PC-3 (cell line): Measurements from ENCODE around the gene LNX1. TPM values are rescaled to one million over a fixed set of nuclear protein-coding genes. Genes with fewer than 3 reads are reported as not detected.

Experiments
- ATAC-seq: fragments of 200-7000 bp; cut with Tn5 transposase; 2 replicates; pipeline ENCODE4 v1.9.1; 2020; ENCODE audit warnings: mild to moderate bottlenecking, moderate library complexity
- BruUV-seq: library from RNA; stranded (reverse); fragments of 400-500 nt; replicated peaks from 2 replicates; lab custom pipeline; 2021; lab: Mats Ljungman, UMichigan
- CTCF ChIA-PET: fragments of 300-600 bp; sonication (Branson Sonifier 250); formaldehyde crosslinking; loops from one replicate; lab custom pipeline; 2022; ENCODE audit warnings: antibody characterized with exemption; lab: Charles Lee
- POLR2A ChIA-PET: fragments of 300-600 bp; sonication (Branson Sonifier 250); formaldehyde crosslinking; loops from one replicate; lab custom pipeline; 2022; ENCODE audit warnings: antibody characterized with exemption; ENCODE audit not compliant: unreplicated experiment; lab: Charles Lee
- DNase-seq: peaks from one replicate; pipeline ENCODE4 v3.0.0-alpha.2; 2015
- H2AFZ ChIP-seq: fragments of 300-600 bp; sonication (generic); 2 replicates; pipeline ENCODE4 v1.6.0; 2016; ENCODE audit warnings: antibody characterized with exemption, low read length
- H3F3A ChIP-seq: fragments of 300-600 bp; sonication (generic); one replicate; pipeline ENCODE4 v1.6.0; 2017; ENCODE audit warnings: antibody characterized with exemption, low read length, control low read depth, mild to moderate bottlenecking; ENCODE audit not compliant: unreplicated experiment
- H3K27ac ChIP-seq: fragments of 300-600 bp; sonication (generic); 2 replicates; pipeline ENCODE4 v1.5.1; 2016; ENCODE audit warnings: mild to moderate bottlenecking, low read length
- H3K27me3 ChIP-seq: fragments of 300-600 bp; sonication (generic); 2 replicates; pipeline ENCODE4 v1.6.1; 2016; ENCODE audit warnings: low read length, mixed read lengths
- H3K36me3 ChIP-seq: fragments of 300-600 bp; sonication (generic); 2 replicates; pipeline ENCODE4 v1.6.1; 2016; ENCODE audit warnings: low read depth, mixed run types, low read length, mixed read lengths
- H3K4me1 ChIP-seq: fragments of 300-600 bp; sonication (generic); 2 replicates; pipeline ENCODE4 v1.5.1; 2016; ENCODE audit warnings: low read length; ENCODE audit not compliant: insufficient read depth
- H3K4me2 ChIP-seq: fragments of 300-600 bp; sonication (generic); 2 replicates; pipeline ENCODE4 v1.6.0; 2016; ENCODE audit warnings: low read length
- H3K4me3 ChIP-seq: fragments of 300-600 bp; sonication (generic); 2 replicates; pipeline ENCODE4 v1.5.1; 2016; ENCODE audit warnings: mild to moderate bottlenecking, low read length, mixed read lengths
- H3K79me2 ChIP-seq: fragments of 300-600 bp; sonication (generic); 2 replicates; pipeline ENCODE4 v1.6.1; 2017; ENCODE audit warnings: low read length, mixed read lengths
- H3K9ac ChIP-seq: fragments of 300-600 bp; sonication (generic); 2 replicates; pipeline ENCODE4 v1.6.0; 2016; ENCODE audit warnings: mild to moderate bottlenecking, low read length
- H3K9me2 ChIP-seq: fragments of 300-600 bp; sonication (generic); replicated peaks from 2 replicates; pipeline ENCODE4 v1.6.1; 2016; ENCODE audit warnings: mixed run types, low read length, mixed read lengths
- H3K9me3 ChIP-seq: fragments of 300-600 bp; sonication (generic); 2 replicates; pipeline ENCODE4 v1.6.1; 2016; ENCODE audit warnings: low read length, mixed read lengths
- H4K20me1 ChIP-seq: fragments of 300-600 bp; sonication (generic); 2 replicates; pipeline ENCODE4 v1.6.1; 2016; ENCODE audit warnings: low read length, mixed read lengths
- CTCF ChIP-seq: fragments of 300-600 bp; sonication (generic); conservative IDR thresholded peaks from 2 replicates; pipeline ENCODE4 v1.5.1; 2017; ENCODE audit warnings: antibody characterized with exemption, low read depth, mild to moderate bottlenecking, low read length
- EZH2 ChIP-seq: fragments of 300-600 bp; sonication (generic); IDR thresholded peaks from one replicate; pipeline ENCODE4 v1.6.1; 2017; ENCODE audit warnings: antibody characterized with exemption, mild to moderate bottlenecking, low read length; ENCODE audit not compliant: unreplicated experiment
- EZH2phosphoT487 ChIP-seq: fragments of 300-600 bp; sonication (generic); IDR thresholded peaks from 2 replicates; pipeline ENCODE4 v1.6.1; 2018; ENCODE audit warnings: mild to moderate bottlenecking, antibody characterized with exemption, low read length, borderline replicate concordance
- intact Hi-C: fragments of 100-400 bp; cut with micrococcal nuclease; formaldehyde crosslinking; loops from 2 replicates; pipeline ENCODE4 v1.9.0; 2023
- total RNA-seq: library from RNA; depleted of rRNA; stranded (reverse); fragments of >200 nt; gene quantifications from 2 replicates; pipeline ENCODE4 v1.2.3, GENCODE V29; 2014

The LNX1 gene
- total RNA-seq, 1 experiment from 2014 or later = 2.8 TPM

- Histone ChIP-seq H2AFZ (no peak overlapping the region), H4K20me1 (no peaks in the 10 kb centered on the region), H3K27me3 (no peaks in the 10 kb centered on the region), H3K27ac (no peak overlapping the region), H3K9me2 (no peaks in the 10 kb centered on the region), H3K9ac (no peak overlapping the region), H3K79me2 (no peaks in the 10 kb centered on the region), H3K9me3 (no peaks in the 10 kb centered on the region), H3K4me2 (no peak overlapping the region), H3K4me1 (no peaks in the 10 kb centered on the region), H3K36me3 (no peaks in the 10 kb centered on the region), H3F3A (no peaks in the 10 kb centered on the region), H3K4me3 (no peak overlapping the region)
- no peak for ATAC-seq
- no TSS peak for BruUV-seq
- no peak for DNase-seq
- POLR2A ChIA-PET = no interaction called here
- CTCF ChIA-PET = no interaction called here
- intact Hi-C loops = no loop called here
- TF ChIP-seq CTCF = no peak
- TF ChIP-seq EZH2 = no peak
- no peak for TF ChIP-seq EZH2phosphoT487
Measured at GRCh38 chr4:53619431-53619830, 28.1 kb upstream of the LNX1 start.

- Histone ChIP-seq H2AFZ (no peak overlapping the region), H3K4me2 (no peak overlapping the region), H3K4me3 (no peak overlapping the region), H3K9me3 (no peaks in the 10 kb centered on the region), H3K27ac (no peak overlapping the region), H3K9ac (no peak overlapping the region), H3K79me2 (no peaks in the 10 kb centered on the region), H4K20me1 (no peaks in the 10 kb centered on the region), H3K27me3 (no peaks in the 10 kb centered on the region), H3K4me1 (no peaks in the 10 kb centered on the region), H3K9me2 (no peaks in the 10 kb centered on the region), H3F3A (no peaks in the 10 kb centered on the region), H3K36me3 (no peaks in the 10 kb centered on the region)
- DNase-seq (no peak), ATAC-seq (no peak)
- ChIA-PET POLR2A (no interaction called here), CTCF (no interaction called here)
- no peak for TF ChIP-seq CTCF
- no peak for TF ChIP-seq EZH2phosphoT487
- TF ChIP-seq EZH2 = no peak
- intact Hi-C loops = no loop called here
- BruUV-seq = no TSS peak
Measured at GRCh38 chr4:53618321-53618720, 27.0 kb upstream of the LNX1 start.

GRCh38 chr4:53617101-53617680 lies 25.9 kb upstream of the LNX1 start:
- Histone ChIP-seq H3K9me3 (no peaks in the 10 kb centered on the region), H3K9me2 (no peaks in the 10 kb centered on the region), H3K4me1 (no peaks in the 10 kb centered on the region), H3K36me3 (no peaks in the 10 kb centered on the region), H4K20me1 (no peaks in the 10 kb centered on the region), H3K4me2 (no peak overlapping the region), H2AFZ (no peak overlapping the region), H3K27ac (no peak overlapping the region), H3K9ac (no peak overlapping the region), H3K4me3 (no peak overlapping the region), H3K79me2 (no peaks in the 10 kb centered on the region), H3F3A (no peaks in the 10 kb centered on the region), H3K27me3 (no peaks in the 10 kb centered on the region)
- intact Hi-C loops = no loop called here
- TF ChIP-seq EZH2 (no peak), EZH2phosphoT487 (no peak)
- no TSS peak for BruUV-seq
- no peak for DNase-seq
- POLR2A ChIA-PET = no interaction called here
- CTCF ChIA-PET = interaction anchor here (0.5 kb wide), 1 partner anchor 606 kb away, joined by 5 read pairs; no protein-coding TSS in a partner anchor
- ATAC-seq = no peak
